ENCODE measurements around the gene VWA8.

DNA sequence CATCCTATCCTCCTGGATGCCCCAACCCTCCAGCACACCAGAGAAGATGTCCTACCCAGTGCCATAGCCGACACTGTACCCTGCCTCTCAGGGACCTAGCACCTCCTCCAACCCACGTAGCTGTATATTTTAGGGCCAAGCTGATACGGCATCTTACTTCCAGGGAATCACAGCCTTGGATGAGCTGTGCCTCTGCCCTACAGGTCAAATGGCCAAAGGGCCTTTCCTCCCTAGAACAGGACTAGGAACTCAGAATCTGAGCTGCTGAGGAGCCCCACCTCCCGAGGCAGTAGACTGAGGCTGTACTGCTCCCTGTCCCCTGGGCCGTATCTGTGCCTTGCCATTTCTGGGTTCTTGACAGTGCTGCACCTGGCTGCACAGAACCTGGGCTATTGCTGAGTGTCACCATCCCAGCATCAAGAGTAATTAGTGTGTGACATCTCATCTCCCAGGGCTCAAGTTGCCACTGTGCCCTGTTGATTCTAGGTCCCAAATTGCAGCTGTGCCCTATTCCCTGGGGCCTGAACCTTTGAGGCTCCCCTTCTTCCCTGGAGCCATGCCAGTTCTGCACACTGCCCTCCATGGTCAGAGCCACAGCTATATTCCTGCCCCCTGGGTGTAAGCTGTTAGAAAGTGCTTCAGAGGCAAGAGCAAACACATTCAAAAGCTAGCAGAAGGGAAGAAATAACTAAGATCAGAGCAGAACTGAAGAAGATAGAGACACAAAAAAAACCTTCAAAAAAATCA lies 41.0 kb downstream of the VWA8 start:
- TF ChIP-seq, protein P1, sequence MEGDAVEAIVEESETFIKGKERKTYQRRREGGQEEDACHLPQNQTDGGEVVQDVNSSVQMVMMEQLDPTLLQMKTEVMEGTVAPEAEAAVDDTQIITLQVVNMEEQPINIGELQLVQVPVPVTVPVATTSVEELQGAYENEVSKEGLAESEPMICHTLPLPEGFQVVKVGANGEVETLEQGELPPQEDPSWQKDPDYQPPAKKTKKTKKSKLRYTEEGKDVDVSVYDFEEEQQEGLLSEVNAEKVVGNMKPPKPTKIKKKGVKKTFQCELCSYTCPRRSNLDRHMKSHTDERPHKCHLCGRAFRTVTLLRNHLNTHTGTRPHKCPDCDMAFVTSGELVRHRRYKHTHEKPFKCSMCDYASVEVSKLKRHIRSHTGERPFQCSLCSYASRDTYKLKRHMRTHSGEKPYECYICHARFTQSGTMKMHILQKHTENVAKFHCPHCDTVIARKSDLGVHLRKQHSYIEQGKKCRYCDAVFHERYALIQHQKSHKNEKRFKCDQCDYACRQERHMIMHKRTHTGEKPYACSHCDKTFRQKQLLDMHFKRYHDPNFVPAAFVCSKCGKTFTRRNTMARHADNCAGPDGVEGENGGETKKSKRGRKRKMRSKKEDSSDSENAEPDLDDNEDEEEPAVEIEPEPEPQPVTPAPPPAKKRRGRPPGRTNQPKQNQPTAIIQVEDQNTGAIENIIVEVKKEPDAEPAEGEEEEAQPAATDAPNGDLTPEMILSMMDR (conservative IDR thresholded peaks at IDR 0.05; ENCODE audit: low read depth in 2 of 2) = no peak
- TF ChIP-seq EZH2 (IDR thresholded peaks at IDR 0.05; ENCODE audit: low read depth, unreplicated experiment) = no peak
- TF ChIP-seq EZH2phosphoT487 (IDR thresholded peaks at IDR 0.05; ENCODE audit: unreplicated experiment) = no peak
- TF ChIP-seq, protein P2, sequence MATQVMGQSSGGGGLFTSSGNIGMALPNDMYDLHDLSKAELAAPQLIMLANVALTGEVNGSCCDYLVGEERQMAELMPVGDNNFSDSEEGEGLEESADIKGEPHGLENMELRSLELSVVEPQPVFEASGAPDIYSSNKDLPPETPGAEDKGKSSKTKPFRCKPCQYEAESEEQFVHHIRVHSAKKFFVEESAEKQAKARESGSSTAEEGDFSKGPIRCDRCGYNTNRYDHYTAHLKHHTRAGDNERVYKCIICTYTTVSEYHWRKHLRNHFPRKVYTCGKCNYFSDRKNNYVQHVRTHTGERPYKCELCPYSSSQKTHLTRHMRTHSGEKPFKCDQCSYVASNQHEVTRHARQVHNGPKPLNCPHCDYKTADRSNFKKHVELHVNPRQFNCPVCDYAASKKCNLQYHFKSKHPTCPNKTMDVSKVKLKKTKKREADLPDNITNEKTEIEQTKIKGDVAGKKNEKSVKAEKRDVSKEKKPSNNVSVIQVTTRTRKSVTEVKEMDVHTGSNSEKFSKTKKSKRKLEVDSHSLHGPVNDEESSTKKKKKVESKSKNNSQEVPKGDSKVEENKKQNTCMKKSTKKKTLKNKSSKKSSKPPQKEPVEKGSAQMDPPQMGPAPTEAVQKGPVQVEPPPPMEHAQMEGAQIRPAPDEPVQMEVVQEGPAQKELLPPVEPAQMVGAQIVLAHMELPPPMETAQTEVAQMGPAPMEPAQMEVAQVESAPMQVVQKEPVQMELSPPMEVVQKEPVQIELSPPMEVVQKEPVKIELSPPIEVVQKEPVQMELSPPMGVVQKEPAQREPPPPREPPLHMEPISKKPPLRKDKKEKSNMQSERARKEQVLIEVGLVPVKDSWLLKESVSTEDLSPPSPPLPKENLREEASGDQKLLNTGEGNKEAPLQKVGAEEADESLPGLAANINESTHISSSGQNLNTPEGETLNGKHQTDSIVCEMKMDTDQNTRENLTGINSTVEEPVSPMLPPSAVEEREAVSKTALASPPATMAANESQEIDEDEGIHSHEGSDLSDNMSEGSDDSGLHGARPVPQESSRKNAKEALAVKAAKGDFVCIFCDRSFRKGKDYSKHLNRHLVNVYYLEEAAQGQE (IDR thresholded peaks at IDR 0.05; ENCODE audit: unreplicated experiment) = no peak
- no peak for TF ChIP-seq POLR2AphosphoS5 (IDR thresholded peaks at IDR 0.05; ENCODE audit: low read depth)
- TF ChIP-seq JUNB (IDR thresholded peaks at IDR 0.05; ENCODE audit: unreplicated experiment) = no peak
- no peak for TF ChIP-seq CREB1 (CRISPR knock-in tag; IDR thresholded peaks at IDR 0.05; ENCODE audit: low read depth)

Measured in GM23338 (cell line).